NCI-H1048 (cell line): ENCODE data around the gene ANO10.
A peak's percentile ranks its signal among the peaks of the same experiment; 100 is the strongest.
"Not testable (repeated sequence)": the region's sequence is repeated elsewhere in the genome, so short reads cannot be mapped to it uniquely, and the experiment has no call there.

Experiments used
- DNase-seq: peaks from one replicate; lab custom pipeline; 2025; lab: John Stamatoyannopoulos, UW

Gene ANO10

GRCh38 chr3:43621656-43622432, at the start of gene ANO10:
Gene ANO10, minus strand, starts transcription at chr3:43622011. Its CDS starts 16,159 bp downstream, at chr3:43605852.
- peak; percentile 97 for DNase-seq

- no peak for DNase-seq
These were observed 49.1 kb upstream of the ANO10 start for GRCh38 chr3:43670635-43671522.

- DNase-seq: not testable (repeated sequence)
These were observed 43.2 kb upstream of the ANO10 start for GRCh38 chr3:43665011-43665410.

GRCh38 chr3:43661376-43661775, 39.6 kb upstream of the ANO10 start:
- DNase-seq: not testable (repeated sequence)

GRCh38 chr3:43659250-43659880, 37.6 kb upstream of the ANO10 start:
- no peak for DNase-seq

- not testable (repeated sequence) for DNase-seq
These were observed 34.6 kb upstream of the ANO10 start for GRCh38 chr3:43656390-43656789.

- no peak for DNase-seq
These were observed 28.5 kb upstream of the ANO10 start for GRCh38 chr3:43650345-43650744.

- DNase-seq: no peak
These were observed 27.7 kb upstream of the ANO10 start for GRCh38 chr3:43649365-43649968.

GRCh38 chr3:43648957-43649356, 27.1 kb upstream of the ANO10 start:
- DNase-seq: no peak

GRCh38 chr3:43647331-43648166, 25.7 kb upstream of the ANO10 start:
- DNase-seq: no peak

GRCh38 chr3:43644443-43644842, 22.6 kb upstream of the ANO10 start:
- no peak for DNase-seq

- no peak for DNase-seq
These were observed 19.7 kb upstream of the ANO10 start for GRCh38 chr3:43641306-43642114.

GRCh38 chr3:43640681-43641080, 18.9 kb upstream of the ANO10 start:
- no peak for DNase-seq

- DNase-seq: no peak
These were observed 17.0 kb upstream of the ANO10 start for GRCh38 chr3:43638594-43639447.

GRCh38 chr3:43637702-43638101, 15.9 kb upstream of the ANO10 start:
- no peak for DNase-seq

- no peak for DNase-seq
These were observed 11.2 kb upstream of the ANO10 start for GRCh38 chr3:43632986-43633385.

GRCh38 chr3:43632269-43632733, 10.5 kb upstream of the ANO10 start:
- DNase-seq: no peak

GRCh38 chr3:43629741-43630140, 7.9 kb upstream of the ANO10 start:
- no peak for DNase-seq

GRCh38 chr3:43629257-43629656, 7.4 kb upstream of the ANO10 start:
- no peak for DNase-seq
